B cell (primary cell): ENCODE measurements around the gene INTS3. TPM values are rescaled to one million over a fixed set of nuclear protein-coding genes. Genes with fewer than 3 reads are reported as not detected.

Experiments used
- ATAC-seq: fragments of 200-7000 bp; cut with Tn5 transposase; one replicate; pipeline ENCODE4 v1.10.0; 2021; ENCODE audit warnings: low read depth, mild to moderate bottlenecking, moderate number of reproducible peaks, moderate library complexity
- CTCF ChIA-PET: fragments of 350-600 bp; sonication (Branson Sonifier 250); formaldehyde crosslinking; loops from one replicate; lab custom pipeline; 2021; ENCODE audit warnings: antibody characterized with exemption, inconsistent platforms; lab: Charles Lee
- POLR2A ChIA-PET: fragments of 350-600 bp; sonication (Branson Sonifier 250); formaldehyde crosslinking; loops from one replicate; lab custom pipeline; 2021; ENCODE audit warnings: antibody characterized with exemption; lab: Charles Lee
- DNase-seq: peaks from one replicate; pipeline ENCODE4 v3.0.0; 2013
- H2AFZ ChIP-seq: 2 replicates; pipeline ENCODE4 v1.6.1; 2012; ENCODE audit warnings: mild to moderate bottlenecking, low read depth, low read length; ENCODE audit not compliant: insufficient read depth, poor library complexity, severe bottlenecking
- H3K27ac ChIP-seq, 2 donors: 1 replicate in 1 of 2; 2 replicates in 1 of 2; pipeline ENCODE4 v1.5.1; 2012 to 2013; ENCODE audit warnings: low read length in 2 of 2, mild to moderate bottlenecking in 2 of 2, moderate library complexity in 1 of 2
- H3K27me3 ChIP-seq, 4 experiments: fragments of 200-600 bp in 1 of 4; sonication (generic) in 1 of 4; replicated peaks in 1 of 4; 1 replicate in 2 of 4; 2 replicates in 2 of 4; pipeline versions ENCODE4 v1.6.1 to v1.7.0; 2013 to 2016; ENCODE audit warnings: low read length in 3 of 4, mild to moderate bottlenecking in 2 of 4, mixed read lengths in 1 of 4, moderate library complexity in 1 of 4; ENCODE audit not compliant: insufficient read depth in 4 of 4, control insufficient read depth in 3 of 4; ENCODE audit errors: control extremely low read depth in 1 of 4
- H3K36me3 ChIP-seq, 2 experiments: replicated peaks in 1 of 2; 1 replicate in 1 of 2; 2 replicates in 1 of 2; pipeline versions ENCODE4 v1.6.1 to v1.7.1; 2013; ENCODE audit warnings: low read length in 1 of 2; ENCODE audit not compliant: insufficient read depth in 2 of 2, control insufficient read depth in 1 of 2; ENCODE audit errors: control extremely low read depth in 1 of 2, extremely low read depth in 1 of 2
- H3K4me1 ChIP-seq, 2 donors: fragments of 200-600 bp in 1 of 2; sonication (generic) in 1 of 2; 1 replicate in 1 of 2; 2 replicates in 1 of 2; pipeline versions ENCODE4 v1.5.1 to v1.6.1; 2013 to 2017; ENCODE audit warnings: low read length in 2 of 2; ENCODE audit not compliant: control insufficient read depth in 2 of 2, insufficient read depth in 2 of 2
- H3K4me2 ChIP-seq: replicated peaks from 2 replicates; pipeline ENCODE3; 2012; ENCODE audit warnings: mild to moderate bottlenecking, low read depth, low read length; ENCODE audit not compliant: poor library complexity, severe bottlenecking
- H3K4me3 ChIP-seq, 5 experiments: fragments of 200-600 bp in 1 of 5; sonication (generic) in 1 of 5; 1 replicate in 3 of 5; 2 replicates in 2 of 5; pipeline versions ENCODE4 v1.5.1 to v1.7.0; 2011 to 2016; ENCODE audit warnings: low read length in 4 of 5, mild to moderate bottlenecking in 4 of 5, low read depth in 2 of 5, control low read depth in 1 of 5, moderate library complexity in 1 of 5; ENCODE audit not compliant: insufficient read depth in 1 of 5; ENCODE audit errors: control extremely low read depth in 1 of 5, extremely low read depth in 1 of 5
- H3K79me2 ChIP-seq: fragments of 200-600 bp; sonication (generic); one replicate; pipeline ENCODE4 v1.6.0; 2016; ENCODE audit warnings: low read length; ENCODE audit not compliant: control insufficient read depth, insufficient read depth
- H3K9ac ChIP-seq: fragments of 200-600 bp; sonication (generic); 2 replicates; pipeline ENCODE4 v1.6.1; 2017; ENCODE audit warnings: mild to moderate bottlenecking, low read length, moderate library complexity
- H3K9me3 ChIP-seq, 3 donors: one replicate each; pipeline versions ENCODE4 v1.6.1 to v1.7.1; 2013; ENCODE audit warnings: low read length in 2 of 3; ENCODE audit not compliant: control insufficient read depth in 2 of 3, insufficient read depth in 1 of 3; ENCODE audit errors: control extremely low read depth in 1 of 3
- H4K20me1 ChIP-seq: 2 replicates; pipeline ENCODE4 v1.6.0; 2012; ENCODE audit warnings: mild to moderate bottlenecking, low read length; ENCODE audit not compliant: insufficient read depth, control insufficient read depth, poor library complexity, severe bottlenecking
- H3K27ac Mint-ChIP-seq: one replicate; pipeline ENCODE4 v1.8.0; 2021; ENCODE audit warnings: mixed read lengths
- H3K27me3 Mint-ChIP-seq: one replicate; pipeline ENCODE4 v1.8.0; 2021; ENCODE audit warnings: mixed read lengths
- H3K4me1 Mint-ChIP-seq: one replicate; pipeline ENCODE4 v1.8.0; 2021; ENCODE audit warnings: mixed read lengths
- H3K4me3 Mint-ChIP-seq: one replicate; pipeline ENCODE4 v1.8.0; 2021; ENCODE audit warnings: mixed read lengths
- H3K9me3 Mint-ChIP-seq: one replicate; pipeline ENCODE4 v1.8.0; 2022; ENCODE audit warnings: mixed read lengths; ENCODE audit not compliant: insufficient read depth
- EZH2 ChIP-seq: IDR thresholded peaks from 2 replicates; pipeline ENCODE4 v1.6.1; 2012; ENCODE audit warnings: borderline replicate concordance, low read depth, mild to moderate bottlenecking, moderate library complexity, low read length; ENCODE audit not compliant: insufficient read depth, poor library complexity, severe bottlenecking
- WGBS: methylation state at CpG from one replicate; pipeline ENCODE4 v1.1.5; 2013; ENCODE audit warnings: missing lambda C conversion rate; ENCODE audit not compliant: insufficient coverage; 5-methylcytosine and 5-hydroxymethylcytosine counted together
- intact Hi-C: fragments of 100-400 bp; cut with micrococcal nuclease; formaldehyde crosslinking; loops from one replicate; pipeline ENCODE4 v1.10.0; 2022
- polyA plus RNA-seq: library from polyadenylated mRNA; depleted of rRNA; stranded (reverse); fragments of >200 nt; gene quantifications from 2 replicates; pipeline ENCODE4 v1.2.3, GENCODE V29; 2012
- total RNA-seq, 2 donors: library from RNA; stranded (reverse); fragments of 120-200 nt in 1 of 2; gene quantifications; 1 replicate in 1 of 2; 2 replicates in 1 of 2; pipeline versions ENCODE4 v1.2.3 to v1.2.4, GENCODE V29; 2013 to 2022
- TF ChIP-seq, protein P1 (sequence below): fragments of 200-600 bp; IDR thresholded peaks from one replicate; pipeline ENCODE4 v1.8.0; 2022; ENCODE audit warnings: antibody characterized with exemption, mild to moderate bottlenecking

Gene INTS3
- total and polyA plus RNA-seq, 2 donors (not counting 1 experiment from before 2014, with no cell fraction given) = 69.1 to 84.1 TPM

DNA sequence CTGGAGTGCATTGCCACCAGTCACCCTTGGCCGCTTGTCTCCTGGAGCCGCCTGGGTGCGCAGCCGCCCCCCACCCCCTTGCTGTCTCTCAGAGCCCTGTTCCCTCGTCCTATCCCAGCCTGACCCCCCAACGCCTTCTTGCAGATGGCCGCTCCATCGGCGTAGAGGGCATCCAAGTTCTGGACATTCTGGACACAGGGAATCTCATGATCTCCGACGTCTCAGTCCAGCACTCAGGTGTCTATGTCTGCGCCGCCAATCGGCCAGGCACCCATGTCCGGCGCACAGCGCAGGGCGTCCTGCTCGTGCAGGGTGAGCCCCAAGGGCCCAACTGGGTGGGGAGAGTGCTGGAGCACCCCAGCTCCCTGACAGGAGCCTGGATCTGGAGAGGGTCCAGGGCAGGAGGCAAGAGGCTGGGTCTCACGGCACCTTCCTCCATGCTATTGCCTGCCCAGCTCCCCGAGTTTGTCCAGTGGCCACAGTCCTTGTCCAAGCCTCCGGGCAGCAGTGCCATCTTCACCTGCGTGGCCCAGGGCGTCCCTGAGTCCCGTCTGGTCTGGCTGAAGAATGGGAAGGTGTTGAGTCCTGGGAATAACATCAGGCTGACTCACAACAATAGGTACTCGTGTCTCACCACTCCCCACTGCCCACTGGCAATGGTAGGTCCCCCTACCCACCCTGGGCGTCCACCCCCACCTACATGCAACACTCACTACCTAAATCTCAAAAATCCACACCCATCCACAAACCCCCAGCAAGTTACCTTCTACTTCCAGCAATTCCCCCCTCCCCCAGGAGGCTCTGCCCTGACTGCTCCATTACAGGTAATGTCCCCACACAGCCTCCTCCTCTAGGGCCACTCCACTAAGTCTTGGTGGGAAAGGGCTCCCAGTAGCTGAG, 72.0 kb downstream of the INTS3 start:
- no peak for TF ChIP-seq EZH2
- TF ChIP-seq, protein P1, sequence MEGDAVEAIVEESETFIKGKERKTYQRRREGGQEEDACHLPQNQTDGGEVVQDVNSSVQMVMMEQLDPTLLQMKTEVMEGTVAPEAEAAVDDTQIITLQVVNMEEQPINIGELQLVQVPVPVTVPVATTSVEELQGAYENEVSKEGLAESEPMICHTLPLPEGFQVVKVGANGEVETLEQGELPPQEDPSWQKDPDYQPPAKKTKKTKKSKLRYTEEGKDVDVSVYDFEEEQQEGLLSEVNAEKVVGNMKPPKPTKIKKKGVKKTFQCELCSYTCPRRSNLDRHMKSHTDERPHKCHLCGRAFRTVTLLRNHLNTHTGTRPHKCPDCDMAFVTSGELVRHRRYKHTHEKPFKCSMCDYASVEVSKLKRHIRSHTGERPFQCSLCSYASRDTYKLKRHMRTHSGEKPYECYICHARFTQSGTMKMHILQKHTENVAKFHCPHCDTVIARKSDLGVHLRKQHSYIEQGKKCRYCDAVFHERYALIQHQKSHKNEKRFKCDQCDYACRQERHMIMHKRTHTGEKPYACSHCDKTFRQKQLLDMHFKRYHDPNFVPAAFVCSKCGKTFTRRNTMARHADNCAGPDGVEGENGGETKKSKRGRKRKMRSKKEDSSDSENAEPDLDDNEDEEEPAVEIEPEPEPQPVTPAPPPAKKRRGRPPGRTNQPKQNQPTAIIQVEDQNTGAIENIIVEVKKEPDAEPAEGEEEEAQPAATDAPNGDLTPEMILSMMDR = no peak
- H3K4me1 Mint-ChIP-seq = peaks cover 23% of the 10 kb centered on the region
- Histone ChIP-seq H2AFZ (no peak overlapping the region), H3K4me1 (peaks cover 9 to 27% of the 10 kb centered on the region in 2 donors), H3K4me3 (no peak overlapping the region), H4K20me1 (no peaks in the 10 kb centered on the region), H3K27me3 (no peaks in the 10 kb centered on the region), H3K9ac (no peak overlapping the region), H3K36me3 (peaks cover 0 to 4% of the 10 kb centered on the region in 2 experiments), H3K27ac (no peak overlapping the region), H3K4me2 (no peak overlapping the region), H3K79me2 (peaks cover 18% of the 10 kb centered on the region), H3K9me3 (no peaks in the 10 kb centered on the region)
- ChIA-PET CTCF (interaction anchor here (3.5 to 6.6 kb wide), 2 partner anchors 146 to 186 kb away, joined by 12 to 103 read pairs; partner anchors contain the start of genes DENND4B and RAB13), POLR2A (no interaction called here)
- no peaks in the 10 kb centered on the region for H3K27me3 Mint-ChIP-seq
- no peaks in the 10 kb centered on the region for H3K9me3 Mint-ChIP-seq
- ATAC-seq = no peak
- 94% methylated on average over 25 of the region's 27 CpGs for WGBS
- H3K4me3 Mint-ChIP-seq = no peak overlapping the region
- no peak for DNase-seq
- intact Hi-C loops = no loop called here
- H3K27ac Mint-ChIP-seq = peak overlapping the region; percentile 26

DNA sequence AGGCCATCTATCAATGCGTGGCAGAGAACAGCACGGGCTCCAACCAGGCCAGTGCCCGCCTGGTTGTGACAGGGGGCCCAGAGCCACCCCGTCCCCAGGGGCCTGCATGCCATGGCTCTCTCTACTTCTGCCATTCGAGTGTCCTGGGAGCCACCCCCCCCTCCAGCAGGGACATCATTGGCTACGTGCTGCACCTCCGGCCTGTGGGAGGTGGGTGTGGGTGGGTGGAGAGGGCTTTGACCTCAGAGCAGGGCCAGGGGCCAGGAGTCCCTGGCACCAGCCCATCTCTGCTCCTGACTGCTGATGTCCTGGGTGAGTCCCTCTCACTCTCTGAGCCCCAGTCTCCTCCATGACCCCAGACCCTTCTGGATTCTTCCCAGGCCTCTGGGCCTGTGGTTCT, 72.7 kb downstream of the INTS3 start:
- CTCF ChIA-PET = interaction anchor here (5.4 to 6.6 kb wide), 2 partner anchors 185 to 186 kb away, joined by 39 to 103 read pairs; partner anchors contain the start of gene RAB13
- no peak for ATAC-seq
- H3K79me2 ChIP-seq = peaks cover 18% of the 10 kb centered on the region
- H2AFZ ChIP-seq = no peak overlapping the region
- intact Hi-C loops = no loop called here
- TF ChIP-seq, protein P1 = no peak
- TF ChIP-seq EZH2 = no peak
- no peaks in the 10 kb centered on the region for H4K20me1 ChIP-seq
- H3K36me3 ChIP-seq = peaks cover 0 to 4% of the 10 kb centered on the region in 2 experiments
- H3K4me2 ChIP-seq = no peak overlapping the region
- Mint-ChIP-seq H3K27me3 (no peaks in the 10 kb centered on the region), H3K9me3 (no peaks in the 10 kb centered on the region), H3K4me1 (peaks cover 30% of the 10 kb centered on the region), H3K27ac (peak overlapping the region; percentile 26), H3K4me3 (no peak overlapping the region)
- no peak overlapping the region for H3K27ac ChIP-seq
- H3K9me3 ChIP-seq = no peaks in the 10 kb centered on the region
- DNase-seq = no peak
- no peak overlapping the region for H3K4me3 ChIP-seq
- no peaks in the 10 kb centered on the region for H3K27me3 ChIP-seq
- H3K9ac ChIP-seq = no peak overlapping the region
- H3K4me1 ChIP-seq = peaks cover 15 to 34% of the 10 kb centered on the region in 2 donors
- 100% methylated on average over 4 of the region's 7 CpGs for WGBS
- POLR2A ChIA-PET = no interaction called here
